GM18526 (cell line): Measurements from ENCODE around the gene NUMB.

Experiments used
- POLR2A ChIP-seq: IDR thresholded peaks from 3 replicates; pipeline ENCODE4 v1.6.1; 2011; ENCODE audit not compliant: insufficient read length; ENCODE audit errors: extremely low read depth

Gene NUMB

DNA sequence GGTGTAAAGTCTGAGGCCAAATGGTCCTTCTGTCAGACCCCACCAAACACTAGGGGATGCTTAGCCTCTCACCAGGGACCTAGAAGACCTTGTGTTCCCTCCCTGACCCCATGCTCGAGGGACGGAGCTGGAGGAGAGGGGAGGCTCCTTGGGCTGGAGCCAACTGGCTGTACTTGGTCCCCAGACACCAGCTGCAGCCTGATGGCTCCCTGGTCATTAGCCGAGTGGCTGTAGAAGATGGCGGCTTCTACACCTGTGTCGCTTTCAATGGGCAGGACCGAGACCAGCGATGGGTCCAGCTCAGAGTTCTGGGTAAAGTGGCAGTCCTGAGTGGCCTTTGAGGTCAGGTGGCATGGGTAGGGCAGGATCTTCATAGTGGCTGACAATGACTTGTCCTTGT, 192.0 kb downstream of the NUMB start:
- TF ChIP-seq POLR2A: no peak

DNA sequence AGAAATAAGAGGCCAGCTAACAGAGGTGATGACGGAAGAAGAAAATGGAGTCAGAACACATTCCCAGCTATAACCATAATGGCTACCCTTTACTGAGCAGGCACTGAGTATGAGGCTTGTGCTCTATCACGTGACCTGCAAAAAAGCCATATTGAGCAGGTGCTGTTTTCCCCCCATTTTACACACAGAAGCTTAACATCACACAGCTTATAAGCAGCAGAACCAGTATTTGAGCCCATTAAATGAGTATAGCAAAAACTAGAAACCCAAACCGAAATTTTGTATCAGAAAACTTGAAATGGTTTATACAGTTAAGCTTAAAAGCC, 192.7 kb downstream of the NUMB start:
- TF ChIP-seq POLR2A: no peak

DNA sequence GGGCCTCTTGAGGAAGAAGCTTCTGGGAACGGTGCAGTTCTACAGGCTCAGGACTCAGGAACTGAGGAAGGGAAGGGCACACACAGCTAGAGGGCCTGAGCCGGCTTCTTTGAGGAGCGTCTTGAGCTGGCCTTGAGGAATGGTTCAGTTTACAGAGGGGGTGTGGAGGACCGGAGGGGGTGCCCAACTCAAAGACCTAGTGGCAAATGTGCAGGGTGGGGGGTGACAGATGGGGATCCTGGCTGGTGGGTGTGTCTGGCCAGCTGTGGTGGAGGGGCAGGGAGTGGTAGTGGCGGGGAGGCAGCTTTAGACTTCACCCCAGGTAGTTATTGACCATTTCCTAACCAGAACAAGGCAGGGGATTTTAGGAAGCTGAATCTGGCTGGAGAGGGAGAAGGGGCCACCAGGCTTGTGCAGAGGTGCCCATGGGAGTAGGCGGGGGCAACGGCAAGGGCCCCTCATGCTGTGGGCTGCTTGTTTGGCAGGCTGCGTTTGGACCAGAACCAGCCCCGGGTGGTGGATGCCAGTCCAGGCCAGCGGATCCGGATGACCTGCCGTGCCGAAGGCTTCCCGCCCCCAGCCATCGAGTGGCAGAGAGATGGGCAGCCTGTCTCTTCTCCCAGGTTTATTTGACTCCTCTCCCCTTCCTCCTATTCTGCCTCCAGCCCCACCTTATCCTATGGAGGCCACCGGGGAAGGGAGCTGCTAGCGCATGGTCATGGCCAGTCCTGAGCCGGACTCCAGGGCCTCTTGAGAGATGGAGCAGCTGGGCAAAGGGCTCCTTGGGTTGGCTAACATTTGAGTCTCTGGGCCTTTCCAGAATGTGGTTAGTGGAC, 193.2 kb downstream of the NUMB start:
- TF ChIP-seq POLR2A: no peak

DNA sequence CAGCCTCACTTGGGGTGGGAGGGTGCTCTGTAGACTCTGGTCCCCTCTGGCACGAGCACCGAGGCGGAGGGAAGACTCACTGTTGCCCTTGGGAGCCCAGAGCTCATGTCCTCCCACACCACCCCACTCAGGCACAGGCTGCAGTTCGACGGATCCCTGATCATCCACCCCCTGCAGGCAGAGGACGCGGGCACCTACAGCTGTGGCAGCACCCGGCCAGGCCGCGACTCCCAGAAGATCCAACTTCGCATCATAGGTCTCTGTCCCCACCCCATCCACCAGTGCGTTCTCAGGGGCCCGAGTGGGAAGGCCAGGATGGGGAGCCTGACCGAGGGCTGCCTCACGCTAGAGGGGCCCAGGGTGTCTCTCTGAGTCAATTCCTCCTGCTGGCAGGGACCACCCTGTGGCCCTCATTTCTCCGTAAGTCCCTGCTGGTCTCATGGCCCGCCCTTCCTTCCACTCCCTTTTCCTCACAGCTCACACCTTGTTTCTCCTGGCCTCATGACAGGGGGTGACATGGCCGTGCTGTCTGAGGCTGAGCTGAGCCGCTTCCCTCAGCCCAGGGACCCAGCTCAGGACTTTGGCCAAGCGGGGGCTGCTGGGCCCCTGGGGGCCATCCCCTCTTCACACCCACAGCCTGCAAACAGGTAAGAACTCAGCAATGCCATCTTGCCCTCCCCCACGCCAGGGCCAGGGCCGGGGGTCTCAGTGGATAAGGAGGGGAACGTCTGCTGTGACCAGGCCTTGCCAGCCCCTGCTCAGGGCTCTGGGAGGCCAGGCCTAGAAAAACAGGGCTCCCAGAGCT, 194.1 kb downstream of the NUMB start:
- TF ChIP-seq POLR2A: no peak

DNA sequence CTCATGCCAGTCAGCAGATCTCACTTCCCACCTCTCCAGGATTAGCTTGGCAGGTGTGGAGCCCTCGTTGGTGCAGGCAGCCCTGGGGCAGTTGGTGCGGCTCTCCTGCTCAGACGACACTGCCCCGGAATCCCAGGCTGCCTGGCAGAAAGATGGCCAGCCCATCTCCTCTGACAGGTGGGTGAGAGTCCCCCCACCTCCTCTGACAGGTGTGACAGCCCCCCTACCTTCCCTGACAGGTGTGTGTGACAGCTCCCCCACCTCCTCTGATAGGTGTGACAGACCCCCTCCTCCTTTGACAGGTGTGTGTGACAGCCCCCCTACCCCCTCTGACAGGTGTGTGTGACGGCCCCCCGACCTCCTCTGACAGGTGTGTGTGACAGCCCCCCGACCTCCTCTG, 194.7 kb downstream of the NUMB start:
- no peak for TF ChIP-seq POLR2A

DNA sequence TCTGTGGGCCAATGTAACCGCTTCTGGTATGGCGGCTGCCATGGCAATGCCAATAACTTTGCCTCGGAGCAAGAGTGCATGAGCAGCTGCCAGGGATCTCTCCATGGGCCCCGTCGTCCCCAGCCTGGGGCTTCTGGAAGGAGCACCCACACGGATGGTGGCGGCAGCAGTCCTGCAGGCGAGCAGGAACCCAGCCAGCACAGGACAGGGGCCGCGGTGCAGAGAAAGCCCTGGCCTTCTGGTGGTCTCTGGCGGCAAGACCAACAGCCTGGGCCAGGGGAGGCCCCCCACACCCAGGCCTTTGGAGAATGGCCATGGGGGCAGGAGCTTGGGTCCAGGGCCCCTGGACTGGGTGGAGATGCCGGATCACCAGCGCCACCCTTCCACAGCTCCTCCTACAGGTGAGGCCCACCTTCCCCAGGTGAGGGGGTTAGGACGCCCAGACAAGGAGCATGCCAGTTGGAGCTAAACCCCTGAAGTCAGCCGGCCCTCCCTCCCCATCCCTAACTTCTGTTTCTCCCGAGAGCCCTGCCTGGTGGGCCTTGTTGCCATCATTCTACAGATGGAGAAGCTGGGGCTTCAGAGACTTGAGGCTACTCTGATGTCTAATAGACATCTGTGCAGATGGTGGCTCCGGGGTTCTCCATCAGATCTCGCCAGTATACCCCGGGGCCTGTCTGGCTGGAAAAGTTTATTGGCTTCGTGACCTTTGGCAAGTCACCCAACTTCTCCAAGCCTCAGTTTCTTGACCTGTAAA, 195.7 kb downstream of the NUMB start:
- TF ChIP-seq POLR2A: no peak

DNA sequence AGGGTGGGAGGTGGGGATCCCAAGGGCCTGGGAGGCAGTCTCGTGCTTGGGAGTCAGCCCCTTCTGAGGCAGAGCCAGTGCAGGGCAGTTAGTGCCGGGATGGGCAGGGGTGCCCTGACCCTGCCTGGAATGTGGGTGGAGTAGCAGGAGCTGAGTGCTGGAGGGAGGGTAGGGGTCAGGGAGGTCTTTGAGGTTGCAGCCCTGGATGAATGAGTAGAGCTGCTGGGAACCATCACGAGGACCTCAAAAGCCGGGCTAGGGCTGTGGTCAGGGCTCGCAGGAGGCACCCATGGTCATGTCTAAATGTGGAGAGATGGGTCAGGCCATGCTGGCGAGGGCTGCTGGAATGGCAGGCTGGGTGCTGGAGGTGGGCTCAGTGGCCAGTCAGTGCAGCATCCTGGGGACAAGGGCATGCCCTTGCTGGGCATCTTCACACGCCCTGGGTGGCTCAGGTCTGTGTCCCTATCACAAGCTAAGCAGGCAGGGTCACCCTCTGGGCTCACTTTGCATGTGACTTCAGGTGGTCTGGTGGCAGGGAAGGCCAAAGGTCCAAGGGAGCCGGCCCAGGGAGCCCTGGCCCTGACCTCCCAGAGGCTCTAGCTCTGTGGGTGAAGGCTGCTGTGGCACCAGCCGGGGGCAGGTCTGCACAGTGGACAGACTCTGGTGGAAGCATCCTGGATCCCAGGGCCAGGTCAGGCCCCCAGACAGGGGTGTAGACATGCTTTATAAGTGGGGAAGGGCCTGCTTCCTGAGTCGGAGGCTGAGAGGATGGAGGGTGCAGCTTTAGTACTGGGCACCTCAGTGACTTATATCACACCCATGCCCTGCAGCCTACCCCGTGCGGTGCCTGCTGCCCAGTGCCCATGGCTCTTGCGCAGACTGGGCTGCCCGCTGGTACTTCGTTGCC, 196.6 kb downstream of the NUMB start:
- TF ChIP-seq POLR2A: no peak

DNA sequence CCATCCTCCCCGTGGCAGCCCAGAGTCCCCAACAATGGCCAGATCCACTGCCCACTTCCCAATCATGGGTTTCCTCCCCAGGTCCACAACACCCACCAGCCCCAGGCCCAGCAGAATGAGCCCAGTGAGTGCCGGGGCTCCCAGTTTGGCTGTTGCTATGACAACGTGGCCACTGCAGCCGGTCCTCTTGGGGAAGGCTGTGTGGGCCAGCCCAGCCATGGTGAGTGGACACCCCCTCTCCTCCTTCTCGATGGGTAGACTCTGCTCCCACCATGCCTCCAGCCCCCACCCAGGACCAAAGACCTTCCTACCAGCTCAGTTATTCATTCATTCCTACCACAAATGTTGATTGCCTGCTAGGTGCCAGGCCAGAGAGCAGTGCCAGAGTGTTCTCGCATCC, 197.3 kb downstream of the NUMB start:
- no peak for TF ChIP-seq POLR2A

DNA sequence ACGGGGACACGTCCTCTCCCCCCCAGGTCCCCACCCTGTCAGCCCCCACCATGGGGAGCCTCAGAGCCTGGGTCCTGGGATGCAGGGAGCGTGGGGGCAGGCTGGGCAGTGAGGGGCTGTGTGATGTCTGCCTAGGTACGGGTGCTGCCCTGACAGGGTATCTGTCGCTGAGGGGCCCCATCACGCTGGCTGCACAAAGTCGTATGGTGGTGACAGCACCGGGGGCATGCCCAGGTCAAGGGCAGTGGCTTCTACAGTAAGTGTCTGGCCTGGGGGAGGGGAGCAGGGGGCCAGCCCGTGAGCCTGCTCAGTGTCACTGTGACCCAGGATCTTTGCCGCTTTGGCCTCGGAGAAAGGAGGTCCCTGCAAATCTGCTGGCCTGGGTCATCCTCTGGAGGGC, 197.8 kb downstream of the NUMB start:
- no peak for TF ChIP-seq POLR2A

DNA sequence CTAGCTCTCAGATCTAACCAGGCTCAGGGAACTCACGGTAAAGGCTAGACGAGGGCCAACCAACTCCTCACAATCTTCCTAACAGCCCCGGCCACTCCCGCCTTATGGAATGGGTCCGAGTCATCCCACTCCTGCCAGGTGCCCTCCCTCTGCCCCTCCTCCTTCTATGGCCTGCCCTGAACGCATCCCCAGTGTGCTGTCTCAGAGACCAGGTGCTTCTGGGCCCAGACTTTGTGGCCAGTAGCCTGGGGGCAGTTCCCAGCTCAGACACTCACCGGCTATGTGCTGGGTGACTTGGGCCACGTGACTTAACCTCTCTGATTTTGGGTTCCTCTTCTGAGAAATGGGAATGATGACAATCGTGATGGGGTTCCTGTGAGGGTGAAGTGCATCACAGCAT, 198.5 kb downstream of the NUMB start:
- no peak for TF ChIP-seq POLR2A

DNA sequence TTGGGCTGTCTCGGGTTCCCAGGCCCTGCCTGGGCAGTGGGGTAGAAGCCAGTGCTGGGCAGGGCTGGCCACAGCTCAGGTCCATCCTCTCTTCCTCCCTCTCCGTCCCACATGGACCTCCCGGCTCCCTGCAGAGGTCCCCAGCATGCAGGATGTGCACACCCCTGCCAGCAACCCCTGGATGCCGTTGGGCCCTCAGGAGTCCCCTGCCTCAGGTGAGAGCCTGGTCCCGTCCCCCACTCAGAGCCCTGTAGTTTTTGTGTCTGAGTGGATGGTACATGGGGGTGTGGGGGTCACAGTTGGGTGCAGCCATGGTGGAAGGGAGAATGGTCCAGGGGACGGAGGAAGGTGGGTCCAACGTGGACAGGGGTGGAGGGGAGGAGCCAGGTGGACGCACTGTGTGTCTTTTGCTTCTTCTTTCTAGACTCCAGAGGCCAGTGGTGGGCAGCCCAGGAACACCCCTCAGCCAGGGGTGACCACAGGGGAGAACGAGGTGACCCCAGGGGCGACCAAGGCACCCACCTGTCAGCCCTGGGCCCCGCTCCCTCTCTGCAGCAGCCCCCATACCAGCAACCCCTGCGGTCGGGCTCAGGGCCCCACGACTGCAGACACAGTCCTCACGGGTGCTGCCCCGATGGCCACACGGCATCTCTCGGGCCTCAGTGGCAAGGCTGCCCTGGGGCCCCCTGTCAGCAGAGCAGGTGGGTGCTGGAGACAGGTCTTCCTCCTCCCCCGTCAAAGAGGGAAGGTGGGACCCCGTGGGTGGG, 199.3 kb downstream of the NUMB start:
- TF ChIP-seq POLR2A: no peak

DNA sequence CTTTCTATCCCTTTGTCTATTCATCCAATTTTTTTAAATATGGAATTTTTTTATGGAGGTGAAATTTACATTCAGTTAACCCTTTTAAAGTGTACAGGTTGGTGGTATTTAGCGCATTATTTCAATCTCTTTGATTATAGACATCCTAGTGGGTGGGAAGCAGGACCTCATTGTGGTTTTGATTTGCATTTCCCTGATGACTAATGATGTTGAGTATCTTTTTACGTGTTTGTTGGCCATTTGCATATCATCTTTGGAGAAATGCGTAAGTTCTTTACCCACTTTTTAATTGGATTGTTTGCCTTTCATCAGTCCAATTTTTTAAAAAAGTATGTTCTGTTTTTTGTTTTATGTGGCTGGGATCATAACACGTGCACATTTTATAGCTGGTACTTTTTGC, 200.3 kb downstream of the NUMB start:
- TF ChIP-seq POLR2A: no peak

DNA sequence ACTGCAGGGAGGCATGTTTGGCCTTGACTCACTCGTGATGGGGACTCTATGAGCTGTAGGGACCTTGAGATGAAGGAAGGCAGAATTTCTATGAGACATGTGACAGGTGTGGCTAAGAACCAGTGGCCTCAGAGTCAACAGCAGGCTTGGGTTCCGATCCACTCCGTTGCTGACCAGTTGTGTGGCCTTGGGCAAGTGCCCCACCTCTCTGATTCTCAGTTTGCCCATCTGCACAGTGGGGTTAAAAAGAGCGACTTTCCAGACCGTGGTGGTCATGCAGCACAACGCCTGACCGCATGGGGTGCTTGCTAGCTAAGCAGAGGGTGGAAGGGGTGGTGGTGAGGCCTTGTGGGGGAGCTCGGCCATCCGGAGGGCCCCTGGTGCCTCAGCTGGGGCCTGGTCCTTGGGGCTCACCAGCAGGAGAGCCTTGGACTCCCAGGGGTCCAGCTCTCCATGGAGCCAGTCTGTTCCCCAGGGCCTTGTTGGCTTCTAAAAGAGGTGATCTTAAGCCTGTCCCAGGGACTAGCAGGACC, 202.6 kb downstream of the NUMB start:
- TF ChIP-seq POLR2A: no peak

DNA sequence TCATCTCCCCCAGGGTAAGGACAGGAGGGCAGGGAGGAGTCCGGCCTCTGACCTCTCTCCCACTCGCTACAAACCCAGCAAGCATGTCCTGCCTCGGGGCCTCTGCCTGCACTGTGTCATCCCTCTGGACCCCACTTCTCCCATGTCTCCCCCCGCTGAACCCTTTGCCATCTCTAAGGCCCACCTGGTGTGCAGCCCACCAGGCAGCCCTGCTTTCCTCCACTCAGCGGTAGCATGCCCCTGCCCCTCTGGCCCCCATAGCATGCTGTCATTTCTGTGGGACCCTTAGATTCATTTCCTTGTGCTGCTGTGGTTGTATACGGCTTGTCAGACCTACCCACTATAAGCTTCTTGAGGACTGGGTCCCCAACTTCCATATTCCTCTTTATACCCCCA, 203.3 kb downstream of the NUMB start:
- no peak for TF ChIP-seq POLR2A
